TTC549 (cell line): ENCODE results near the gene TXNRD2.
A peak's percentile ranks its signal among the peaks of the same experiment; 100 is the strongest.

Source experiments
- FAIRE-seq: peaks from 2 replicates; lab custom pipeline; 2012; peaks lifted over from hg19 to GRCh38; lab: Jason Lieb, UNC

TXNRD2 gene

GRCh38 chr22:19966908-19967750 lies 25.5 kb upstream of the TXNRD2 start:
- FAIRE-seq, result no peak

- no peak for FAIRE-seq
These were observed 24.4 kb upstream of the TXNRD2 start for GRCh38 chr22:19965771-19966709.

- no peak for FAIRE-seq
These were observed 23.2 kb upstream of the TXNRD2 start for GRCh38 chr22:19964701-19965386.

GRCh38 chr22:19963863-19964642 lies 22.4 kb upstream of the TXNRD2 start:
- no peak for FAIRE-seq

- no peak for FAIRE-seq
These were observed 21.5 kb upstream of the TXNRD2 start for GRCh38 chr22:19962909-19963806.

- FAIRE-seq, result no peak
These were observed 20.8 kb upstream of the TXNRD2 start for GRCh38 chr22:19962246-19962908.

- FAIRE-seq, result no peak
These were observed 20.2 kb upstream of the TXNRD2 start for GRCh38 chr22:19961868-19962245.

- no peak for FAIRE-seq
These were observed 19.6 kb upstream of the TXNRD2 start for GRCh38 chr22:19961201-19961580.

- no peak for FAIRE-seq
These were observed 19.0 kb upstream of the TXNRD2 start for GRCh38 chr22:19960491-19961200.

- FAIRE-seq, result no peak
These were observed 18.2 kb upstream of the TXNRD2 start for GRCh38 chr22:19959587-19960490.

GRCh38 chr22:19959043-19959586 lies 17.5 kb upstream of the TXNRD2 start:
- FAIRE-seq, result peak; percentile 19

GRCh38 chr22:19958083-19959042 lies 16.7 kb upstream of the TXNRD2 start:
- FAIRE-seq, result no peak

GRCh38 chr22:19957445-19957844 lies 15.8 kb upstream of the TXNRD2 start:
- FAIRE-seq, result no peak

- FAIRE-seq, result no peak
These were observed 13.9 kb upstream of the TXNRD2 start for GRCh38 chr22:19955241-19956128.

GRCh38 chr22:19951346-19951745 lies 9.7 kb upstream of the TXNRD2 start:
- FAIRE-seq, result no peak
